OCI-LY3 (cell line): ENCODE measurements around the gene RTN4RL1.
"Not testable (repeated sequence)": the region's sequence is repeated elsewhere in the genome, so short reads cannot be mapped to it uniquely, and the experiment has no call there.

Source experiments
- H2AFZ ChIP-seq: fragments of 200-600, 300-600 bp; shearing (Covaris generic); 2 replicates; pipeline ENCODE4 v1.6.0; 2014; ENCODE audit warnings: antibody characterized with exemption, low read depth, low read length
- H3K27ac ChIP-seq: fragments of 200-600, 300-600 bp; sonication (generic); 2 replicates; pipeline ENCODE4 v1.5.1; 2014; ENCODE audit warnings: mild to moderate bottlenecking, low read length, moderate library complexity, mixed read lengths
- H3K27me3 ChIP-seq: fragments of 200-600, 300-600 bp; sonication (generic); 2 replicates; pipeline ENCODE4 v1.6.1; 2014; ENCODE audit warnings: low read depth, low read length, mixed read lengths
- H3K36me3 ChIP-seq: fragments of 200-600, 300-600 bp; sonication (generic); replicated peaks from 2 replicates; pipeline ENCODE3; 2014; ENCODE audit warnings: low read depth, low read length, mixed read lengths
- H3K4me1 ChIP-seq: fragments of 300-600, 200-600 bp; sonication (generic); 2 replicates; pipeline ENCODE4 v1.6.1; 2014; ENCODE audit warnings: low read length, mixed read lengths
- H3K4me2 ChIP-seq: fragments of 200-600, 300-600 bp; sonication (generic); 2 replicates; pipeline ENCODE4 v1.6.1; 2014; ENCODE audit warnings: low read length, mixed read lengths
- H3K4me3 ChIP-seq: fragments of 300-600, 200-600 bp; sonication (generic); 2 replicates; pipeline ENCODE4 v1.5.1; 2014; ENCODE audit warnings: antibody characterized with exemption, mild to moderate bottlenecking, low read length, moderate library complexity
- H3K79me2 ChIP-seq: fragments of 300-600, 200-600 bp; shearing (Covaris generic); 2 replicates; pipeline ENCODE4 v1.6.1; 2014; ENCODE audit warnings: mild to moderate bottlenecking, low read length, mixed read lengths
- H3K9ac ChIP-seq: fragments of 300-600, 200-600 bp; shearing (Covaris generic); 2 replicates; pipeline ENCODE4 v1.6.0; 2014; ENCODE audit warnings: mild to moderate bottlenecking, low read length, moderate library complexity
- H3K9me3 ChIP-seq: fragments of 200-600, 300-600 bp; shearing (Covaris generic); 2 replicates; pipeline ENCODE4 v1.6.1; 2014; ENCODE audit warnings: low read length, mixed read lengths; ENCODE audit not compliant: insufficient read depth
- H4K20me1 ChIP-seq: fragments of 200-600, 300-600 bp; sonication (generic); 2 replicates; pipeline ENCODE4 v1.6.1; 2016; ENCODE audit warnings: low read length, mixed read lengths; ENCODE audit not compliant: insufficient read depth
- EZH2phosphoT487 ChIP-seq: fragments of 200-600 bp; shearing (Covaris generic); IDR thresholded peaks from 2 replicates; pipeline ENCODE4 v1.6.1; 2018; ENCODE audit warnings: antibody characterized with exemption, mixed run types, low read depth
- TF ChIP-seq, protein P1 (sequence below): fragments of 200-600, 300-600 bp; sonication (generic); IDR thresholded peaks from 2 replicates; pipeline ENCODE4 v1.5.1; 2014; ENCODE audit warnings: antibody characterized with exemption, low read length, low read depth

RTN4RL1 gene

DNA sequence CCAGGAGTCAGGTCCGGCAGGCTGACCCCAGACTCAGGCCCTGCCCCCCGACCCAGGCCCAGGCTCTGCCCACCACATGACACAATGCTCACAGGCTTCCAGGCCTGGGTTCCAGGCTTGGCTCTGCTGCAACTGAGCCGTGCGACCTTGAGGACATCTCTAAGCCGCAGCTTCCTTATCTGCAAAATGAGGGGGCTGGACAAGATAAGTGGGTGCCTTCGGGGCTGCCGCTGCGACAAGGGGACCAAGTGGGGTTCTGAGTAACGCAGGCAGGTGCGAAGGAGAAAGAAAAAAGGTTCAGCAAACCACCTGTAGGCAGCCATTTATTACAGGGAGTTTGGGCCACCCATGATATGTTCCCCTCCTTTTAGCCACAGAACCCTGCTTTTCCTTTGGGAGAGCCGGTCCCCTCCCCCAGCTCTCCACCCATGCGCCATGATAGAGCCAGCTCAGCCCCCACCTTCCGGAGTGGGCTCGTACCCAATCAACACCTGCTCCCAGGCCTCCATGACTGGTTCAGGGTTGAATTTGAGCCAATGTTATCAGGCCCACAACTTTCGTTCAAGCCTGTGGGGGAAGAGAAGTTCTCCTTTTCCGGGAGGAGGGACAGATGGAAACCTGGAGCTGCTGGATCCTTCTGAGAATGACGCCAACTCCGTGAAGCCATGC is 38.2 kb downstream of the RTN4RL1 start:
- no peak overlapping the region for H2AFZ ChIP-seq
- TF ChIP-seq, protein P1, sequence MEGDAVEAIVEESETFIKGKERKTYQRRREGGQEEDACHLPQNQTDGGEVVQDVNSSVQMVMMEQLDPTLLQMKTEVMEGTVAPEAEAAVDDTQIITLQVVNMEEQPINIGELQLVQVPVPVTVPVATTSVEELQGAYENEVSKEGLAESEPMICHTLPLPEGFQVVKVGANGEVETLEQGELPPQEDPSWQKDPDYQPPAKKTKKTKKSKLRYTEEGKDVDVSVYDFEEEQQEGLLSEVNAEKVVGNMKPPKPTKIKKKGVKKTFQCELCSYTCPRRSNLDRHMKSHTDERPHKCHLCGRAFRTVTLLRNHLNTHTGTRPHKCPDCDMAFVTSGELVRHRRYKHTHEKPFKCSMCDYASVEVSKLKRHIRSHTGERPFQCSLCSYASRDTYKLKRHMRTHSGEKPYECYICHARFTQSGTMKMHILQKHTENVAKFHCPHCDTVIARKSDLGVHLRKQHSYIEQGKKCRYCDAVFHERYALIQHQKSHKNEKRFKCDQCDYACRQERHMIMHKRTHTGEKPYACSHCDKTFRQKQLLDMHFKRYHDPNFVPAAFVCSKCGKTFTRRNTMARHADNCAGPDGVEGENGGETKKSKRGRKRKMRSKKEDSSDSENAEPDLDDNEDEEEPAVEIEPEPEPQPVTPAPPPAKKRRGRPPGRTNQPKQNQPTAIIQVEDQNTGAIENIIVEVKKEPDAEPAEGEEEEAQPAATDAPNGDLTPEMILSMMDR = no peak
- no peak for TF ChIP-seq EZH2phosphoT487

GRCh38 chr17:1985686-1986085 is 39.4 kb downstream of the RTN4RL1 start:
- H4K20me1 ChIP-seq = no peaks in the 10 kb centered on the region
- no peak overlapping the region for H3K27ac ChIP-seq
- TF ChIP-seq, protein P1 = no peak
- TF ChIP-seq EZH2phosphoT487 = no peak

More for the DNA sequence above, 38.2 kb downstream of the RTN4RL1 start:
- Histone ChIP-seq H3K27ac (no peak overlapping the region), H3K4me1 (no peaks in the 10 kb centered on the region; the same call in 1 of the 2 replicates), H3K9me3 (no peaks in the 10 kb centered on the region), H3K36me3 (no peaks in the 10 kb centered on the region), H3K9ac (no peak overlapping the region), H4K20me1 (no peaks in the 10 kb centered on the region), H3K79me2 (no peaks in the 10 kb centered on the region), H3K27me3 (no peaks in the 10 kb centered on the region), H3K4me3 (no peak overlapping the region), H3K4me2 (no peak overlapping the region)

DNA sequence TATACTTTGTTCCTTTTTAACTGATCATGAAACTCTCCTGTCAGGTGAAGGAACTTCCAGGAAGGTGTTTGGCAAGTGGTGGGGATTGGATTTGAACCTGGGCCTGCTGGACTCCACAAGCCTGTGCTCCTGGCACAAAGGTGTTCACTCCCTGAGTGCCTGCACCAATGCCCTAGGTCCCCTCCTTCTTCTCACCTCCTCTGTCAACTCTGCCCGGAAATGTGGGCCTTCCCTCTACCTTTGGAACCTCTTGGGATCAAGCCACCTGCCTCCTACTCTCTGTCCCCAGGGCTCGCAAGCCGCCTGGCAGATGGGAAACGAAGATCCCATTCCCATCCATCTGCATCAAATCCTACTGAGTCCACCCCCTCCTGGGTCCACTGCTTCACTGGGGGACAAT is 40.0 kb downstream of the RTN4RL1 start:
- no peaks in the 10 kb centered on the region for H3K36me3 ChIP-seq
- H3K27me3 ChIP-seq = no peaks in the 10 kb centered on the region
- H2AFZ ChIP-seq = no peak overlapping the region
- H4K20me1 ChIP-seq = no peaks in the 10 kb centered on the region
- no peak overlapping the region for H3K9ac ChIP-seq
- no peaks in the 10 kb centered on the region; the same call in 1 of the 2 replicates for H3K4me1 ChIP-seq
- H3K9me3 ChIP-seq = no peaks in the 10 kb centered on the region
- H3K4me2 ChIP-seq = no peak overlapping the region
- no peak overlapping the region for H3K27ac ChIP-seq
- no peak overlapping the region for H3K4me3 ChIP-seq
- H3K79me2 ChIP-seq = no peaks in the 10 kb centered on the region
- no peak for TF ChIP-seq EZH2phosphoT487
- TF ChIP-seq, protein P1 = no peak

More at GRCh38 chr17:1985686-1986085, 39.4 kb downstream of the RTN4RL1 start:
- no peak overlapping the region for H3K4me2 ChIP-seq
- H3K9ac ChIP-seq = no peak overlapping the region
- no peaks in the 10 kb centered on the region for H3K79me2 ChIP-seq
- H3K4me1 ChIP-seq = no peaks in the 10 kb centered on the region; the same call in 1 of the 2 replicates
- no peaks in the 10 kb centered on the region for H3K27me3 ChIP-seq
- no peaks in the 10 kb centered on the region for H3K9me3 ChIP-seq
- no peak overlapping the region for H3K4me3 ChIP-seq
- H2AFZ ChIP-seq = no peak overlapping the region
- H3K36me3 ChIP-seq = no peaks in the 10 kb centered on the region

DNA sequence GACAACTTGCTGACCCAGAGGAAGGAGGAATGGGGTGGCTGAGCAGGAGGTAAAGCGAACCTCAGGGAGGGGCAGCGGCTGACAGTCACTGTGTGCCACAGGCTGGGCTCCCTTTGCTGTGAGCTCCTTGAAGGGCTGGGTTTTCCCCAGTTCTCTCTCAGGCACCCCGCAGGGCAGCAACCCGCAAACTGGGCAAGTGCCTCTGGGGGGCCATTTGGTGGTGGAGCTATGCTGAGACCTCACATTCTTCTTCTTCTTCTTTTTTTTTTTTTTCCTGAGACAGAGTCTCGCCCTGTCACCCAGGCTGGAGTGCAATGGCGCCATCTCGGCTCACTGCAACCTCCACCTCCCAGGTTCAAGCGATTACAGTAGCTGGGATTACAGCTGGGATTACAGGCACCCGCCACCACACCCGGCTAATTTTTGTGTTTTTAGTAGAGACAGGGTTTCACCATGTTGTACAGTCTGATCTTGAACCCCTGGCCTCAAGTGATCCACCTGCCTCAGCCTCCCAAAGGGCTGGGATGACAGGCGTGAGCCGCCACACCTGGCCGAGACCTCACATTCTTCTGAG is 42.3 kb downstream of the RTN4RL1 start:
- not testable (repeated sequence) for H4K20me1 ChIP-seq, H2AFZ ChIP-seq, H3K36me3 ChIP-seq, H3K4me1 ChIP-seq, H3K9ac ChIP-seq, H3K27me3 ChIP-seq, H3K27ac ChIP-seq, H3K79me2 ChIP-seq, H3K4me2 ChIP-seq, H3K9me3 ChIP-seq, H3K4me3 ChIP-seq
